HUES64 (cell line): ENCODE data around the gene KIF16B.

Source experiments
- H3K27ac ChIP-seq: 2 replicates; pipeline ENCODE4 v1.7.0; 2013; ENCODE audit warnings: low read depth, low read length, inconsistent platforms
- H3K27me3 ChIP-seq: 2 replicates; pipeline ENCODE4 v1.6.1; 2013; ENCODE audit warnings: mild to moderate bottlenecking, low read length; ENCODE audit not compliant: insufficient read depth
- H3K36me3 ChIP-seq: 2 replicates; pipeline ENCODE4 v1.6.1; 2013; ENCODE audit warnings: mild to moderate bottlenecking, low read length; ENCODE audit not compliant: insufficient read depth
- H3K4me1 ChIP-seq: 2 replicates; pipeline ENCODE4 v1.6.1; 2013; ENCODE audit warnings: mild to moderate bottlenecking, low read length, moderate library complexity; ENCODE audit not compliant: insufficient read depth
- H3K4me3 ChIP-seq: 2 replicates; pipeline ENCODE4 v1.5.1; 2013; ENCODE audit warnings: mild to moderate bottlenecking, low read length, moderate library complexity
- H3K9ac ChIP-seq: 2 replicates; pipeline ENCODE4 v1.6.1; 2013; ENCODE audit warnings: mild to moderate bottlenecking, low read depth, low read length
- H3K9me3 ChIP-seq: 2 replicates; pipeline ENCODE4 v1.6.1; 2013; ENCODE audit warnings: low read depth, low read length; ENCODE audit not compliant: insufficient read depth
- WGBS: fragments of 150-250, 120-280 bp; methylation state at CpG from one replicate; pipeline ENCODE4 v1.1.7; 2013; ENCODE audit warnings: missing lambda C conversion rate; 5-methylcytosine and 5-hydroxymethylcytosine counted together

The KIF16B gene

DNA sequence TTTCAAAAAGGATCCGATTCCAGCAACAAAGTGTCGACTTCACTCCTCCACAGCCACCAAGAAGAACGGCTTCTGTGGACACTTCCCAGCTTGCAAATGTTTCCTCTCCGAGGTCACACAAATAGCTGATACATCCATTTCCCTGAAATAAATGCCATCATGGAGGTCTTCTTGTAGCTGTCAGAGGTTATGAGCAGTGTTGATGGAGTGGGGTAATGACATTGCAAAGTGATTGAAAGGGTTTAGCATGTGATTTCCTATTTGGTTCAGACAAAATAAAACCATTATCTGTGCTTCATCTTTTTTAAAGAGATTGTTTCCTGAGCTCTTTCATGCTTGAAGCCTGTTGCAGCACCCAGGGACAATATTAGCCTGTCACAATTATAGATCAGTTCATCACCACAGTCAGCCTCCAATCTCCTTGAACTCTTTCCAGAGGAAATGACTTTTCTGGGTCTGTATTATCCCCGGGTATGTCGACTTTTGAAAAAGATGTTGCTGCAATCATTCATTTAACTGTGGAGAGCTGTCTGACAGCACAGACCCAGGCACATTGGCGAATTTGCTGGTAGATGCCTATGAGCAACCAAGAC, 16.9 kb upstream of the KIF16B start:
- 91% methylated on average over 7 of the region's 7 CpGs for WGBS
- H3K9me3 ChIP-seq = no peaks in the 10 kb centered on the region
- H3K27me3 ChIP-seq = no peaks in the 10 kb centered on the region

DNA sequence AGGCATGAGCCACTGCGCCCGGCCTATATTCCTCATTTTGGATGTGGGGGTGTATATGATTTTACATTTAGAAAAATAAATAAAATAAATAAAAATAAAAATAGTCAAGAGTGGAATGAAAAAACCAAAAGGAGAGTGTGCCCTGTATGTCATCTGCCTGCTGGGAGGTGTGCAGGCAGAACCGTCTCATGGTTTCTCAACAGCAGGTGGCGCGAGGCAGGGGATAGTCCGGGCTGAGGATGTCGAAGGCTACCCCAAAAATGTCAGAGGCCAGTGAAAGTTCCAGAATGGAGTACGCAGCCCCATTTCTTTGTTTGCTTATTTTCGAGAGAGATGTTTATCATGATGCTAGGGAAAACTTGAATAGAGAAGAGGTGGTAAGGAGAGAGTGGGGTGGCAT, 16.4 kb upstream of the KIF16B start:
- no peaks in the 10 kb centered on the region for H3K27me3 ChIP-seq
- no peaks in the 10 kb centered on the region for H3K9me3 ChIP-seq
- no peak overlapping the region for H3K4me3 ChIP-seq
- 0 out of 2 replicates have a peak, but pooled peaks cover 4% of the 10 kb centered on the region for H3K4me1 ChIP-seq
- no peak overlapping the region for H3K27ac ChIP-seq
- H3K36me3 ChIP-seq = no peaks in the 10 kb centered on the region
- H3K9ac ChIP-seq = no peak overlapping the region
- 79% methylated on average over 8 of the region's 9 CpGs for WGBS

More for the DNA sequence above, 16.9 kb upstream of the KIF16B start:
- no peak overlapping the region for H3K4me3 ChIP-seq
- H3K36me3 ChIP-seq = no peaks in the 10 kb centered on the region
- no peak overlapping the region for H3K9ac ChIP-seq
- H3K27ac ChIP-seq = no peak overlapping the region
- H3K4me1 ChIP-seq = 0 out of 2 replicates have a peak, but pooled peaks cover 4% of the 10 kb centered on the region

DNA sequence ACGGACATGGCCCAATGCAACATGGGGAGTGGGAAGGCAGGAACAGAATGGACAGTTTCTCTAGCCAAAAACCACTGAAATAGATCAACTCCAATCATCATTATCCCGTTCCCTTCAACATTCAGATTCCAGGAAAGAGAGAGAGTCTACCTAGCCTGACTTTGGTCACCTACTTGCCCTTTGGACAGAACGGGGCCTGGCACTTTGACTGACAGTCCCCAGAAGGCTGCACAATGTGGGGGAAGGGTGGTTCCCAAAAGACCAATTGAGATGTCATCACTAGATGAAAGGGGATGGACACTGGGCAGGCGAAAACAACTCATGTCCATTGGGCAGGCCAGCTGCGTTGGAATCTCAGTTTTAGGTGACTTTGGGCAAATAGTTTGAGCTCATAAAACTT, 15.0 kb upstream of the KIF16B start:
- Histone ChIP-seq H3K4me3 (no peak overlapping the region), H3K27me3 (no peaks in the 10 kb centered on the region), H3K9ac (no peak overlapping the region), H3K9me3 (no peaks in the 10 kb centered on the region), H3K4me1 (0 out of 2 replicates have a peak, but pooled peaks cover 4% of the 10 kb centered on the region), H3K27ac (no peak overlapping the region), H3K36me3 (no peaks in the 10 kb centered on the region)
- 91% methylated on average over 5 of the region's 5 CpGs for WGBS

DNA sequence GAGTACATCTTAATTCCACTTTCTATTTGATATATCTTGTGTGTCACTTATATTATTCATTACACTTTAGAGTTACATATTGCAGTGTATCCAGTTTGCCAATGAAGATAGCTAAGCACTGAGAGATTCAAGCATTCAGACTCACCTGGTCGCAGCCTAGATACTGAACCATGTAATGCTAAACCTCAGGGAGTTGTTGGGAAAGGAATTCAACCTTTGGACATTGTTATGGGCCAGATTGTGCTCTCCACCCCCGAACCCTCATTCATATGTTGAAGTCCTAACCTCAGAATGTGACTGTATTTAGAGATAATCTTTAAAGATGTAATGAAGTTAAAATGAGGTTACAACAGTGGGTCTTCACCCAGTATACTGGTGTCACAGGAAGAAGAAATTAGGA, 13.8 kb upstream of the KIF16B start:
- H3K36me3 ChIP-seq = no peaks in the 10 kb centered on the region
- 0 out of 2 replicates have a peak, but pooled peaks cover 4% of the 10 kb centered on the region for H3K4me1 ChIP-seq
- no peaks in the 10 kb centered on the region for H3K9me3 ChIP-seq
- no peaks in the 10 kb centered on the region for H3K27me3 ChIP-seq
- no peak overlapping the region for H3K9ac ChIP-seq
- no peak overlapping the region for H3K4me3 ChIP-seq
- no peak overlapping the region for H3K27ac ChIP-seq
- 83% methylated on average over 2 of the region's 2 CpGs for WGBS

DNA sequence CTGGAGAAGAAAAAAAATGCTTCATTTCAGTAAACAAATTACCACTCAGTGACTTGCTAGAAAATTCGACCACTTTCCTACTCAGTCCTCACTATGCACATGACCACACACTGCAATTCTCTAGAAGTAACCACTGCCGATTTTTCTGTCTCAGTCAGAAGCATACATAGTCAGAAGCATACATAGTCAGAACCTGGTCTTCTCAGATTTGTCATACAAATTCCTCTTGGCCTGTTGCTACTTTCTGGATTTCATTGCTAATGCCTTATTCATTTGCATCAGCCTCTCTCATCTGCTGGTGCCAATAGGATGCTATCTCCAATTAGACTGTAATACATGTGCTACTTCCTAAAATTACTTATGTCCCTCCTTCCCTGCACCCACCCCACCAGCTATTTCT, 10.2 kb upstream of the KIF16B start:
- peaks cover 15% of the 10 kb centered on the region; the same call in 1 of the 2 replicates for H3K4me1 ChIP-seq
- no peaks in the 10 kb centered on the region for H3K36me3 ChIP-seq
- no peaks in the 10 kb centered on the region for H3K9me3 ChIP-seq
- no peak overlapping the region for H3K9ac ChIP-seq
- no peak overlapping the region for H3K27ac ChIP-seq
- no peak overlapping the region for H3K4me3 ChIP-seq
- no peaks in the 10 kb centered on the region for H3K27me3 ChIP-seq
- 89% methylated on average over 2 of the region's 2 CpGs for WGBS

DNA sequence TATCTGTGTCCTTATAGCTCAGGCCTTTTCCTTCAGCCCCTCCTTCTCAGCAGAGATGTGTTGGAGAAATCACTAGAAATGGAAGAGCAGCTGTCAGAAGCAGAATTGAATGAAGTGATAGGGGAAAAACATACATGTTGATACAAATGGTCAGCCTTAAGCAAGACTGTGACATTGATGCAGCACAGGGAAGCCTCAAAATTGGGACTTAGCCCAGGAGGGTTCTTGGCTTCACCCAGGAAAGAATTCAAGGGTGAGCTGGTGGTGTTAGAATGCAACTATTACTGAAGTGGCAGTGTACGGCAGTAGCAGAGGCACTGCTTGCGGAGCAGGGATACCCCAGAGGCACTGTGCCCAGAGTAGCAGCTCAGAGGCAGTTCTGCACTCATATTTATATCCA, 8.0 kb upstream of the KIF16B start:
- 89% methylated on average over 2 of the region's 2 CpGs for WGBS
- Histone ChIP-seq H3K4me3 (no peak overlapping the region), H3K36me3 (no peaks in the 10 kb centered on the region), H3K27me3 (no peaks in the 10 kb centered on the region), H3K4me1 (peaks cover 11% of the 10 kb centered on the region; the same call in 1 of the 2 replicates), H3K27ac (no peak overlapping the region), H3K9ac (no peak overlapping the region), H3K9me3 (no peaks in the 10 kb centered on the region)

DNA sequence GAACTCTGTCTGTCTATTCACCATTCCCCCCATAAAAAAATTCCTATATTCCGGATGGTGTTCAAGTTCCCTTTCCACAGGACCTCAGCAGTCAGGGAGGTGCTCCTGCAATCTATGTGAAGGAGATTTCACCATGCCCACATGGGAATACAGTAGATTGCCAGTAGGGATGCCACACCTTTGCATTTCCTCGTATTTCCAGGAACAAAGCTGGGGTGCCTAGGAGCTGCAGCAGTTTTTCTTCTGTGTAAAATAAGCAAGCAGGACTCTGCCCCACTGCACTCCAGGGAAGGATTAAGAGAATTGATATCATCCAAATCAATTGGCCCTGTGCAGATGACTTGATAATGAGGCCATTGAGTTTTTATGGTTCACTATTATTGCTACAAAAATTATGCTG, 7.4 kb upstream of the KIF16B start:
- no peaks in the 10 kb centered on the region for H3K27me3 ChIP-seq
- H3K9ac ChIP-seq = no peak overlapping the region
- WGBS = 93% methylated on average over 2 of the region's 2 CpGs
- H3K27ac ChIP-seq = no peak overlapping the region
- no peaks in the 10 kb centered on the region for H3K9me3 ChIP-seq
- no peak overlapping the region for H3K4me3 ChIP-seq
- H3K36me3 ChIP-seq = no peaks in the 10 kb centered on the region
- peaks cover 11% of the 10 kb centered on the region; the same call in 1 of the 2 replicates for H3K4me1 ChIP-seq

DNA sequence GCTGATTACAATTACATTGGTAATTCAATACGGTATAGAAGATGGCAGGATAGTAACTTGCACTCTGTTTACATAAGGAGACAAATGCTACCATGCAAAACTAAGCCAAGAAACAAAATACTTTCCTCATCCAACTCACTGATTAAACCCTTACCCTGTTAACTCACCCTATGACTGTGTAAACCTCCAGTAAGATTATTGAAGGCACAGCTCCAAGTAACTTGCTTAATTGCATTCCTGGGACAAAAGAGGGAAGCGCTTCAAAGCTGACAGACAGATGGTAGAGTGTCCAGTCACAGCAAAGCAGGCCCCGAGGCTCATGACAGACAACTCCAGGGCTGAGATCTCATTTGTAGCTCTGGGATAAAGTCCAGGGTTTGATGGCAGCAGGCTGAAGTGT, 6.9 kb upstream of the KIF16B start:
- Histone ChIP-seq H3K36me3 (no peaks in the 10 kb centered on the region), H3K27me3 (no peaks in the 10 kb centered on the region), H3K9ac (no peak overlapping the region), H3K27ac (no peak overlapping the region), H3K9me3 (no peaks in the 10 kb centered on the region), H3K4me1 (peaks cover 11% of the 10 kb centered on the region; the same call in 1 of the 2 replicates), H3K4me3 (no peak overlapping the region)
- 73% methylated on average over 3 of the region's 3 CpGs for WGBS

DNA sequence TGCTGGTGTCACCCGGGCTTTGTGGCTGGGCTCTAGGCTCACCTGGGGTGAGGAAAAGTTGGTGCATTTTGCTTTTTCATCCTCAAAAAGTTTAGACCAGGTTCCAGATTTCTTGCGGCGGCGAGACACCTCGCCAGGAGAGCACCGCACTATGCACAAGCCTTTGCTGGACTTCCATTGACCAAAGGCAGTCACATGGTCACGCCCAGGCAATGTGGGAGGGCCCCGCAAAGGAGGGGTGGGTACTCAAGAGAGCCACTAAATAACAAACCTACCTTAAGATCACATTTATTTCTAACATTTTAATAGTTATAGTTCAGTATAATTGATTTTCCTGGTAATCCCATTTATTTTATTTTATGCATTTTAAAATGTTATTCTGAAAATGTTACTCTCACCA, 3.0 kb upstream of the KIF16B start:
- no peak overlapping the region for H3K4me3 ChIP-seq
- no peaks in the 10 kb centered on the region for H3K9me3 ChIP-seq
- H3K36me3 ChIP-seq = no peaks in the 10 kb centered on the region
- 94% methylated on average over 7 of the region's 8 CpGs for WGBS
- peaks cover 19% of the 10 kb centered on the region; the same call in 1 of the 2 replicates for H3K4me1 ChIP-seq
- no peak overlapping the region for H3K9ac ChIP-seq
- H3K27me3 ChIP-seq = no peaks in the 10 kb centered on the region
- no peak overlapping the region for H3K27ac ChIP-seq

DNA sequence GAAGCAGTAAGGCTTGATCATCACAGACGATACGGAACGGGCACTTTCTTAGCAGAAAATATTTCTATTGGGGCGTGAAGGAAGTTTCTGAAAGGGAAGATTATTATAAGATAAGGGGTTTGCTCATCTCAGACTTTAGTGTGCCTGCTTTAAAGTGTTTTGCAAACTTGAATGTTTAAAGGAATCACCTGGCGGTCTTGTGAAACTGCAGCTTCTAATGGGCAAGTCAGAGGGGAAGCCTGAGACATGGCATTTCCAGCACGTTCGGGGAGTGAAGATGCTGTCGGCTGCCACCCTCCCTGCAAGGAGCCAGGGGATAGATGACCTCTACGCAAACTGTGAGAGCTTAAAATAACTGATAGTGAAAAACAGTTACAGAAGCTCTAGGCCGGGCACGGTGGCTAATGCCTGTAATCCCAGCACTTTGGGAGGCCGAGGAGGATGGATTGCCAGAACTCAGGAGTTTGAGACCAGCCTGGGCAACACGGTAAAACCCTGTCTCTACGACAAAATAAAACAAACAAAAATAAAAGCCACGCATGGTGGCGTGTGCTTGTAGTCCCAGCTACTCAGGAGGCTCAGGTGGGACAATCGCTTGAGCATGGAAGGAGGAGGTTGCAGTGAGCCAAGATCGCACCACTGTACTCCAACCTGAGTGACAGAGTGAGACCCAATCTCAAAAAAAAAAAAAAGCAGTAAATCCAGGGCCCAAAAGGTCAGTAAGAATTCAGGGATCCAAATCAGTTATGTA, 2.3 kb upstream of the KIF16B start:
- H3K27ac ChIP-seq = no peak overlapping the region; the same call in 1 of the 2 replicates
- no peaks in the 10 kb centered on the region for H3K36me3 ChIP-seq
- WGBS = 44% methylated on average over 18 of the region's 18 CpGs
- no peaks in the 10 kb centered on the region for H3K9me3 ChIP-seq
- H3K4me3 ChIP-seq = peak overlapping the region; percentile 63
- H3K9ac ChIP-seq = 0 out of 2 replicates have a peak overlapping the region, but pooled peaks have one; percentile 2
- H3K27me3 ChIP-seq = no peaks in the 10 kb centered on the region
- peaks cover 18% of the 10 kb centered on the region; the same call in 1 of the 2 replicates for H3K4me1 ChIP-seq

DNA sequence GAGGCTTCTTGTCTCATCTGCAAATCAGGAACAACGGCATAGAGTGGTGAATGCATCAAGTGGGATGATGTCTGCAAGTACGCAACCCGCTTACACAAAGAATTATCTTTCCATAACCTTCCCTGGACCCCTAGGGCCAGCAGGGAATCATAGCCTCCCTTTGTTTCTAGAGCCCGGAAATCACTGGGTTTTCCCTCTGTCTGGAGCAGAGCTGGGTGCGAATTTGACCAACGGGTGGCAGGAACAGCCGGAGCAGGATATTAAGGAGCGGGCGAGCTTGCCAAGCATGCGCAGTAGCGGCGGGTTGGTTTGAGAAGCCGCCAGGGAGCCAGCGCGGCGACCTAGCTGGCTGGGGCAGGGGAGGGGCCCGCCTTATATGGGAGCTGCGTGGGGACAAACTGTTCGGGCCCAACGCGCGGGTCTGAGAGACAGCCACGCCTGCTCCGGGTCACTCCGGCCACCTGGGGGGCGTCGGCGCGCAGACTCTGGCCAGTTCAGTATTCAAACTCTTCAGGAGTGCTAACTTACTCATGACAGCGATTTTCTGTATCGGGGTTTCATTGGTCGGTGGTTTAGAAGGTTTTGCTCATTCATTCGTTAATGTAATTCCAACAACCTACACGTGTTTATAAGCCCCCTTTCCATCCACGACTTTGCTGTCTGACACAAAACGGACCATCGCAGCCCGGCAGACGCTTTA, 1.6 kb upstream of the KIF16B start:
- peak overlapping the region; percentile 2; the same call in 1 of the 2 replicates for H3K9ac ChIP-seq
- H3K27ac ChIP-seq = no peak overlapping the region; the same call in 1 of the 2 replicates
- 8% methylated on average over 39 of the region's 39 CpGs for WGBS

More for the DNA sequence above, 1.6 kb upstream of the KIF16B start:
- no peaks in the 10 kb centered on the region for H3K9me3 ChIP-seq
- H3K27me3 ChIP-seq = no peaks in the 10 kb centered on the region
- peak overlapping the region; percentile 63 for H3K4me3 ChIP-seq
- H3K4me1 ChIP-seq = peaks cover 12% of the 10 kb centered on the region; the same call in 1 of the 2 replicates
- H3K36me3 ChIP-seq = no peaks in the 10 kb centered on the region
